ENCODE results near the gene CLDN4. TPM values are rescaled to one million over a fixed set of nuclear protein-coding genes. Genes with fewer than 3 reads are reported as not detected.

CLDN4 gene
- total and polyA plus RNA-seq, 9 of the 15 experiments (the other 6 are each of a cell fraction or from before 2014, with no cell fraction given) = 0.05 to 0.60 (median 0.06) TPM; not detected in 3

DNA sequence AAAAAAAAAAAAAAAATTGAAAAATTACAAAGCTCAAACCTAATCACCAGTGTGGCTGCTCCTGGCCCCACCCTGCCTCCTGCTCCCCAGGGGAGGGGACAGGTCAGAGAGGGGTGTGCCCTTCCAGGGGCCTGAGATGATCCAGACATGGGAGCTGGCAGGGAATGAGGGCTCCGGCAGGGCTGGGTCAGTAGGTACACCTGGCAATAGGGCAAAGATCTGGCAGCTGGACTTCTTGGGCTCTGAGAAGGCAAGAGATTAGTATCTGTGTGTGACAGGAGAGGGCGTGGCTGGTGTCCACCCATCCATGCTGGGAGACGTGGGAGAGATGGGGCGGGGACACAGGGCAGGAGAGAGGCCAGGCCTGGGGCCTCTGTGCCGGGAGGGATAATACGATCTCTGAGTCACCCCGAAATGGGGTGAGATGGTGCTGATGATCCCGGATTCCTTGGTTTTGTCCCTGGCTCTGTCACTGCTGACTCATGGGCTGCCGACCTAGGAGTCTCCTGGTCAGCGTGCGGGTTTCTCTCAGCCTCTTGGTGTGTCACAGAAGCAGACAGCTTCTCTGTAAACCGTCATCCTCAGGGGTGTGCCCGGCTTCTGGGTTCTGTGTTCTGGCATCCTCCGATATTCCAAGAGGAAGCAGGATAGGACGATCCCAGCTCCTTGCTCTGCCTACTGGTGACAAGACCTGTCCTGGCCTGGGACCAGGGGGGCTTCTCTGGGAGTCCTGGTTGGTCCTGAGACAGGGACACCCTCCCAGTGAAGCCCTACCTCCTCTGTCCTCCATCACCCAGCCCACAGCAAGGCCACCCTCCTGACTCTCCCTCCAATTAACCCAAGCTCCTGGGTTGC lies 8.2 kb upstream of the CLDN4 start (continued):
- TF ChIP-seq, protein P1, sequence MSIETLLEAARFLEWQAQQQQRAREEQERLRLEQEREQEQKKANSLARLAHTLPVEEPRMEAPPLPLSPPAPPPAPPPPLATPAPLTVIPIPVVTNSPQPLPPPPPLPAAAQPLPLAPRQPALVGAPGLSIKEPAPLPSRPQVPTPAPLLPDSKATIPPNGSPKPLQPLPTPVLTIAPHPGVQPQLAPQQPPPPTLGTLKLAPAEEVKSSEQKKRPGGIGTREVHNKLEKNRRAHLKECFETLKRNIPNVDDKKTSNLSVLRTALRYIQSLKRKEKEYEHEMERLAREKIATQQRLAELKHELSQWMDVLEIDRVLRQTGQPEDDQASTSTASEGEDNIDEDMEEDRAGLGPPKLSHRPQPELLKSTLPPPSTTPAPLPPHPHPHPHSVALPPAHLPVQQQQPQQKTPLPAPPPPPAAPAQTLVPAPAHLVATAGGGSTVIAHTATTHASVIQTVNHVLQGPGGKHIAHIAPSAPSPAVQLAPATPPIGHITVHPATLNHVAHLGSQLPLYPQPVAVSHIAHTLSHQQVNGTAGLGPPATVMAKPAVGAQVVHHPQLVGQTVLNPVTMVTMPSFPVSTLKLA (conservative IDR thresholded peaks at IDR 0.05) = peak; percentile 66 to 87; a peak in 3 of 4 replicates
- TF ChIP-seq POU5F1 (IDR thresholded peaks at IDR 0.05; ENCODE audit: borderline replicate concordance, low read depth, low read length, partially characterized antibody) (no peak), MYNN (IDR thresholded peaks at IDR 0.05) (peak; percentile 81), MYNN (CRISPR knock-in tag; IDR thresholded peaks at IDR 0.05) (no peak), TFAM (CRISPR knock-in tag; conservative IDR thresholded peaks at IDR 0.05) (no peak), HDAC1 (IDR thresholded peaks at IDR 0.05) (peak in 1 of 2 experiments; percentile 82; a peak in 2 of 4 replicates), KLF16 (IDR thresholded peaks at IDR 0.05) (no peak), TARDBP (IDR thresholded peaks at IDR 0.05) (no peak), GABPB2 (CRISPR knock-in tag; conservative IDR thresholded peaks at IDR 0.05) (no peak), RBM15 (IDR thresholded peaks at IDR 0.05; ENCODE audit: insufficient read depth, low read length) (no peak), HEY1 (CRISPR knock-in tag; IDR thresholded peaks at IDR 0.05; ENCODE audit: borderline replicate concordance) (no peak), MEF2D (tag; conservative IDR thresholded peaks at IDR 0.05; ENCODE audit: low read depth) (no peak), MTA2 (IDR thresholded peaks at IDR 0.05; ENCODE audit: low read depth) (no peak; the same call in 1 of the 2 replicates), ETV1 (tag; conservative IDR thresholded peaks at IDR 0.05; ENCODE audit: low read depth) (no peak), ZNF224 (CRISPR knock-in tag; IDR thresholded peaks at IDR 0.05) (no peak), ZZZ3 (IDR thresholded peaks at IDR 0.05) (no peak), RAD21 (CRISPR knock-in tag; conservative IDR thresholded peaks at IDR 0.05 in 1 of 2, IDR thresholded peaks at IDR 0.05 in 1 of 2) (no peak), SREBF1 (IDR thresholded peaks at IDR 0.05; ENCODE audit: borderline replicate concordance, low read depth, low read length) (peak; percentile 80; the same call in 1 of the 2 replicates)
- TF ChIP-seq, protein P2, sequence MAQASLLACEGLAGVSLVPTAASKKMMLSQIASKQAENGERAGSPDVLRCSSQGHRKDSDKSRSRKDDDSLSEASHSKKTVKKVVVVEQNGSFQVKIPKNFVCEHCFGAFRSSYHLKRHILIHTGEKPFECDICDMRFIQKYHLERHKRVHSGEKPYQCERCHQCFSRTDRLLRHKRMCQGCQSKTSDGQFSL (CRISPR knock-in tag; IDR thresholded peaks at IDR 0.05) = no peak
- TF ChIP-seq, protein P2 (tag; IDR thresholded peaks at IDR 0.05) = no peak
- TF ChIP-seq, protein P3, sequence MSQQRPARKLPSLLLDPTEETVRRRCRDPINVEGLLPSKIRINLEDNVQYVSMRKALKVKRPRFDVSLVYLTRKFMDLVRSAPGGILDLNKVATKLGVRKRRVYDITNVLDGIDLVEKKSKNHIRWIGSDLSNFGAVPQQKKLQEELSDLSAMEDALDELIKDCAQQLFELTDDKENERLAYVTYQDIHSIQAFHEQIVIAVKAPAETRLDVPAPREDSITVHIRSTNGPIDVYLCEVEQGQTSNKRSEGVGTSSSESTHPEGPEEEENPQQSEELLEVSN (IDR thresholded peaks at IDR 0.05; ENCODE audit: borderline replicate concordance in 1 of 2, extremely low read depth in 1 of 2, insufficient read depth in 1 of 2, insufficient read length in 1 of 2, low read depth in 1 of 2, low read length in 1 of 2, poor library complexity in 1 of 2, severe bottlenecking in 1 of 2) = no peak
- TF ChIP-seq, protein P4, sequence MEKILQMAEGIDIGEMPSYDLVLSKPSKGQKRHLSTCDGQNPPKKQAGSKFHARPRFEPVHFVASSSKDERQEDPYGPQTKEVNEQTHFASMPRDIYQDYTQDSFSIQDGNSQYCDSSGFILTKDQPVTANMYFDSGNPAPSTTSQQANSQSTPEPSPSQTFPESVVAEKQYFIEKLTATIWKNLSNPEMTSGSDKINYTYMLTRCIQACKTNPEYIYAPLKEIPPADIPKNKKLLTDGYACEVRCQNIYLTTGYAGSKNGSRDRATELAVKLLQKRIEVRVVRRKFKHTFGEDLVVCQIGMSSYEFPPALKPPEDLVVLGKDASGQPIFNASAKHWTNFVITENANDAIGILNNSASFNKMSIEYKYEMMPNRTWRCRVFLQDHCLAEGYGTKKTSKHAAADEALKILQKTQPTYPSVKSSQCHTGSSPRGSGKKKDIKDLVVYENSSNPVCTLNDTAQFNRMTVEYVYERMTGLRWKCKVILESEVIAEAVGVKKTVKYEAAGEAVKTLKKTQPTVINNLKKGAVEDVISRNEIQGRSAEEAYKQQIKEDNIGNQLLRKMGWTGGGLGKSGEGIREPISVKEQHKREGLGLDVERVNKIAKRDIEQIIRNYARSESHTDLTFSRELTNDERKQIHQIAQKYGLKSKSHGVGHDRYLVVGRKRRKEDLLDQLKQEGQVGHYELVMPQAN (IDR thresholded peaks at IDR 0.05; ENCODE audit: borderline replicate concordance) = peak; percentile 64; the same call in 1 of the 2 replicates

All from K562 (cell line).